ENCODE data around the gene TSPAN17. TPM values are rescaled to one million over a fixed set of nuclear protein-coding genes. Genes with fewer than 3 reads are reported as not detected.

Gene TSPAN17
- polyA plus RNA-seq, 10 donors = 23.7 to 34.3 (median 27.7) TPM

- DNase-seq = no peak
These were observed 6.7 kb upstream of the TSPAN17 start for GRCh38 chr5:176640616-176641015.

GRCh38 chr5:176642675-176643490 is 4.4 kb upstream of the TSPAN17 start:
- DNase-seq = no peak

GRCh38 chr5:176643491-176644219 is 3.6 kb upstream of the TSPAN17 start:
- DNase-seq = no peak

- no peak for DNase-seq
These were observed 3.0 kb upstream of the TSPAN17 start for GRCh38 chr5:176644294-176644693.

GRCh38 chr5:176644878-176645670 is 2.2 kb upstream of the TSPAN17 start:
- no peak for DNase-seq

GRCh38 chr5:176646049-176646706 is 1.1 kb upstream of the TSPAN17 start:
- no peak for DNase-seq

GRCh38 chr5:176646707-176647029 is 616 bp upstream of the TSPAN17 start:
- DNase-seq = no peak

GRCh38 chr5:176647843-176648473 is 674 bp downstream of the TSPAN17 start:
- peak in 1 of 3 donors; percentile 65 for DNase-seq

- DNase-seq = no peak
These were observed 1.4 kb downstream of the TSPAN17 start for GRCh38 chr5:176648474-176649194.

- DNase-seq = no peak
These were observed 3.1 kb downstream of the TSPAN17 start for GRCh38 chr5:176650354-176650884.

- DNase-seq = no peak
These were observed 4.2 kb downstream of the TSPAN17 start for GRCh38 chr5:176651472-176651980.

- no peak for DNase-seq
These were observed 4.9 kb downstream of the TSPAN17 start for GRCh38 chr5:176652136-176652535.

GRCh38 chr5:176653401-176654385 is 6.4 kb downstream of the TSPAN17 start:
- DNase-seq = no peak

GRCh38 chr5:176654856-176655255 is 7.6 kb downstream of the TSPAN17 start:
- DNase-seq = no peak

- no peak for DNase-seq
These were observed 9.2 kb downstream of the TSPAN17 start for GRCh38 chr5:176656467-176656990.

GRCh38 chr5:176658007-176658599 is 10.8 kb downstream of the TSPAN17 start:
- DNase-seq = peak; percentile 38 to 80 (median 71)

- no peak for DNase-seq
These were observed 11.7 kb downstream of the TSPAN17 start for GRCh38 chr5:176658817-176659511.

- DNase-seq = no peak
These were observed 12.2 kb downstream of the TSPAN17 start for GRCh38 chr5:176659512-176659839.

Data from muscle of back (tissue), 11 donors.